Body of pancreas (tissue), 4 donors: ENCODE results near the gene ANTXR2.

Experiments used
- CTCF ChIP-seq, 7 experiments: fragments of 450-650 bp in 4 of 7; fragments of 200-600 bp in 3 of 7; sonication (generic) in 3 of 7; IDR thresholded peaks; one replicate each; pipeline ENCODE4 v1.5.1; 2016 to 2019; ENCODE audit warnings: antibody characterized with exemption in 7 of 7
- POLR2A ChIP-seq, 3 donors: fragments of 450-650 bp; IDR thresholded peaks; one replicate each; pipeline ENCODE4 v1.6.1; 2016; ENCODE audit warnings: antibody characterized with exemption in 3 of 3, mild to moderate bottlenecking in 2 of 3

GRCh38 chr4:79864500-79865200, 208.4 kb downstream of the ANTXR2 start:
- TF ChIP-seq POLR2A (IDR thresholded peaks at IDR 0.05) (no peak), CTCF (IDR thresholded peaks at IDR 0.05) (no peak)
